Measurements from ENCODE around the gene TBX2.

TBX2 gene

DNA sequence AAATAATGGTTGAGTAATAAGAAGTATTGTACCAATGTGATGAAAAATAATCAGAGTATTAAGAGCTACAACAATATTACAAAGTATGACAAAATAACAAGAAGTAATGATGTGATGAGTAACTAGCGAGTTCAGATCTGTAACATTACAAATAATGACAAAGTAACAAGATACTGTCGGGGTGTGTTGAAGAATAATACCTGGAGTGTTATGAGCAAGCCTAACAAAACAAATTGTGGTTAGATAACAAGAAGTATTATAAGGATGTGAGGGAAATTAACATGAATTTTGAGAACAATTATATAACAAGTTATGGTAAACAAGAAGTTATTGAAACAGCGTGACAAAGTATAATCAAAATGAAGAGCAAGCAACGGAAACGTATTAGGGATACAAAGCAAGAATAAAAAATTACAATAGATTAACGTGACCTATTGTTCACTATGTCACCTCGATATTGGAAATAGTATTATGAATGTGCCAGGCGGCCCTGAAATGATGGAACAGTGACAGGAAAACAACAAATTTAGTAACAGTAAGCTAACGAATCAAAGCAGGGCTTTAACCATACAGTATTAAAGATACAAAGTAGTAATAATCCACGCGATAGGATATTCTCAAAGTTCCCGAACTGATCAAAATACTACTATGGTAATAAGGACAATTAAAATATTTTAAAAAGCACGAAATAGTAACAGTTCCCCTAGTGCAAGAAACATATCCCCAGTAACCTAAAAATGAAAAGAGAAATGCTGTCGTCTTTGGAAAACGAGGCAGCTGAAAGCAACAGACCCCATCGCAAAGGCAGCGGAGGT lies 54.1 kb downstream of the TBX2 start:
- DNase-seq (ENCODE audit: low read depth in 1 of 2, low spot score in 1 of 2): no peak

DNA sequence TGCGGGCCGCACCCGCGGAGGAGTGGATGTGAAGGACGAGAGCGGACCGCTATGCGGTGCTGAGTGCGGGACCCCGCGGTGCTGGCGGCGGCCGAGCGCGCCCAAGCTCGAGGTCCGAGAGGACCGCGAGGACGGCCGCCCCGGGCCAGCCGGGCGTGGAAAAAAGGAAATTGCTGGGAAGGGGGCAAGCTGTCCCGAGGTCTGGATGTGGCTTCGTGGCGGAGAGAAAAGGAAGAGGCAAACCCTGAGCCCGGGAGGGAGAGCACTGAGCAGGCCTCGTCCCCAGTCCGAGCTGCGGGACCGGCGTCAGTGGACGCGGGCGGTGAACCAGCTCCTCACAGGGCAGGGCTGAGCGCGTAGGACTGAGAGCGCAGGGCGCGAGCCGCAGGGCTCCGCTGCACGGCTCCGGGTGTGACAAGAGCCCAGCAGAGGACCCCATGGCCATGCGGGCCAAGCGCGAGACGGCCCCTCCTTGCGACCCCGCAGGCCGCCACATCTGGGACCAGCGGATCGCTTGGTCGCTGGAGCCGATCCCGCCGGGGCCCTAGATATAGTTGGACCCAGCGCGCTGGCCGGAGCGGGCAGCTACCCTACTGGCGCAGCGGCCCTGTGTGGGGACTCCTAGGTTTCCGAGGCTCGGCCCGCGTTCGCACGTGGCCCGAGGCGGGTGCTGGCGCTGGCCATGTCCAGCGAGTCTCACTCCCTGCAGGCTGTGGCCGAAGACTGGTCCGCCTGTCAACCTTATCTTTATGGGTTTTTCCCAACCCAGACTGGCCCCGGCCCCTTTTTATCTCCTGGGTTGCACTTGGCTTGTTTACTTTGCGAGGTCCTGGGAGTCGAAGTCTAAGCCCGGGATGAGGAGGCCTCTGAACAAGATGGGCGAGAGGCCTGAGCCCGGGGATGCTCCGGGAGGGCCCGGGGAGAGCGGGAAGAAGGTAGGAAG lies 55.0 kb downstream of the TBX2 start:
- DNase-seq (ENCODE audit: low read depth in 1 of 2, low spot score in 1 of 2): no peak

DNA sequence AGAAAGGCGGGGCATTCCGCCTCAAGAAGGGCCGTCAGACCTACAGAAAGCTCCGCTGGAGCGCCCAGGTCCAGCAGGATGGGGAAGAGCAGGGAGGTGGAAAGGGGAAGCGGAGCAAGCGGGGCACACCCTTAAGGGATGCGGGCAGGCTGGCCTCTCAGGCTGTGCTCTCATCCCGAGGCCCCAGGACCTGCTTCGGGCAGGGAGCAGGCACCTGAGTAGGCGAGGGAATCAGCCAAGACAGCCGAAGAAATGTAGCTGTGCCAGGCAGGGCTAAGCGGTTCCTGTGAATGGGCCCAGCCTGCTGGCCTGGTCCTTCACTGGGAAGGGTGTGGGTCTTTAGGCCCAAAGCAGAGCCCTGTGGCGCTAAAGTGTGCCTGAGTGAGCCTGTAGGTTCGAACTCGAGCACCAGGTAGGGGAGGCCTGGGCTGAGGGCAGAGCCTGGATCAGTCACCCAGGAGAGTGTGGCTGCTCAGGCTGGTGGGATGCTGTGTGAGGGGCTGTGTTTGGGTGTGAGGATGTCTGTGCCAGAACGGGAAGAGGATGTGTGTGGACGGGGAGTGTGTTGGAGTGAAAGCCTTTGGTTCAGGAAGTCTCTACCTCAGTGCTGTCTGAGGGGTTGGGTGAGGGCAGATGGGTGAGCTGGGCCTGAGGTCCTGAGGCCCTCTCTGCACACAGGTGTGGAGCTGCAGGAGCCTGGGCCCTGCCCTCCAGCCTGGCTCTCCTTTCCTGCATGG lies 55.8 kb downstream of the TBX2 start:
- DNase-seq (ENCODE audit: low read depth in 1 of 2, low spot score in 1 of 2): no peak

DNA sequence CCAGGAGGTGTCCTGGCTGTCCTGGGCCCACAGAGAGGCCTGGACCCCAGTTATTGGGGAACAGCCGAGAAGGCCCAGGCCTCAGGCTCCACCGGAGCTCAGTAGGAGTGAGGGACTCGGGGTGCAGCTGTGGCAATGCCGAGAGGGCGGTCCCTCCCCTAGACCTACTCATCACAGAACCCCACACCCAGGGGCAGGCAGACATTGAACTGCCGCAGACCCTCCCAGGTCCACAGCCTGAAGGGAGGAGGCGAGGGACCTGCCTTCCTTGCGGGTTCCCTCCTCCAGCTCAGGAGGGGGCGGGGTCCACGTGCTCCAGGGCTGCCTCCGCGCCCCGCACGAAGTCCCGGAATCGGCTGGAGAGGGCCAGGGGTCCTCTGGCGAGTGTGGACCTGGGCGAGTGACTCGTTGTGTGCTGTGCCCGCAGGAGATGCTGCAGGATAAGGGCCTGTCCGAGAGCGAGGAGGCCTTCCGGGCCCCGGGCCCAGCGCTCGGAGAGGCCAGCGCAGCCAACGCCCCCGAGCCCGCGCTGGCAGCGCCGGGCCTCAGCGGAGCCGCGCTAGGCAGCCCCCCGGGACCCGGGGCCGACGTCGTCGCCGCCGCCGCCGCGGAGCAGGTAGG lies 56.5 kb downstream of the TBX2 start:
- DNase-seq (ENCODE audit: low read depth in 1 of 2, low spot score in 1 of 2): no peak

DNA sequence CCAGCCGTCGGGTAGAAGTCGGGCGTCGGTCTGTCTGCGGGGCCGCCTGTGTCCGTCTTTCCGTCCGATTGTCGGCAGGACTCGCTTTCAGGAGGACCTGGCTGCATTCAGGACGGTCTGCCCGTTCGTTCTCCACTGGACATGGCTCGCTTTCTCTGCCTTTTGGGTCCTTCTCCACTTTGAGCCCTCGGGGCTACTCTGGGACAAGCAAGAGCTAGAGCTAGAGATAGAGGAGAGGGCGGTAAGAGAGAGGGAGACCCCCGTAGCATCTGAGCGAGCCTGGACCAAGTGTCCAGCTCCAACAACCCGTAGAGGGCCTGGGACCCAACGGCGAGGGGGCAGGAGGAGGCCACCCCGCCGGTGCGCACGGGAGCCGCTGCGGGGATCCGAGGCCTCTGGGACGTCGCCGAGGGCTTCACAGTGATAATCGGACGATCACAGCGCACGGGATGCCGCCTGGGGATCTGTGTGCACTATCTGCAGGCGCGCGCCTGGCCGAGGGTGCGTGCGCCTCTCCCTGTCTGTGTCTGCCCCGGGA lies 57.1 kb downstream of the TBX2 start:
- DNase-seq (ENCODE audit: low read depth in 1 of 2, low spot score in 1 of 2): no peak

DNA sequence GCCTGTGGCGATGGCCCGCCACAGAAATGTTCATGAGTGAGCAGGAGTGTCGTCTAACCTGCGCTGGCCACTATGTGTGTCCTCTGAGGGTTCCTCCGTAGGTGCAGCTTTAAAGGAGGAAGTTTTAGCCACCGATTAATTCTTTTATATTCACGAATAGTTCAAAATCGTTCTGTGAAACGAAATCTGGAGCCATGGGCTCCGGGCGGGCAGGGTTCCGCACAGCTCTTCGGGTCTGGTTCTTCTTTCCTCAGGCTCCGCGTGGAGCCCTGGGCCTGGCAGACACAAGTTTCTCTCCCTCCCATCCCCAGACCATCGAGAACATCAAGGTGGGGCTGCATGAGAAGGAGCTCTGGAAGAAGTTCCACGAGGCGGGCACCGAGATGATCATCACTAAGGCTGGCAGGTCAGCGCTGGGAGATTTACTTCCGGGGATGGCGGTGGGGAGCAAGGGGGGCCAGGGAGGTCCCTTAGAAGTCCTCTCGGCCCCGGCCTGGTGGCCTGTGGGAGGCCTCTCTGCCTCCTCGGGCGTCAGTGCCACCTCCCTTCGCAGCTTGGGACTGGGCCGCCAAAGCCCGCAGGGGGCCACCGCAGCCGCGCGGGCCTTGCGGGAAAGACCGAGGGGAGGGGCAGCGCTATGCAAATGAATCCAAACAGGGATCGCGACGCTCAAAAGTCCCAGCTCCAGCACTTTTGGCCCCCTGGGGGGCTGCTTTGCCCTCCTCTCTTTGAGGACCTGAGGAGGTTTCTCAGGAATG lies 57.8 kb downstream of the TBX2 start:
- DNase-seq (ENCODE audit: low read depth in 1 of 2, low spot score in 1 of 2): no peak

DNA sequence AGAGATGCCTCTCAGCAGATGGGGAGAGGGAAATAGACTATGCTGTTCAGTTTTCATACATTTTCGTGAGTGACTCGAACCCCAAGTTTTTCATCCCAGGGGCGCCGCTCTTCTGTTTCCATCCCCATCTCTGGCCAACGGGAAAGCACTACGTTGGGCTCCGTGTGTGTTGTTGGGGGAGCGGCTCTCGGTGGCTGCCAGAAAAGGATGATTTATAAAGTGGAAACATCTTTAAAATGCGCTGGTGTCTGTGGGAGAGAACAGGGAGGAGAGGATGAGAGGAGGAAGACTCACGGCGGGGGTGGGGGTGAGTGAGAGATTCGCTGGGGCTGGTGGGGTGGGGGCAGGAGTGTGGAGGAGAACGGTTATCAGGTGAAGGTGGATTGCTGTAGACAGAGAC lies 58.4 kb downstream of the TBX2 start:
- DNase-seq (ENCODE audit: low read depth in 1 of 2, low spot score in 1 of 2): no peak

DNA sequence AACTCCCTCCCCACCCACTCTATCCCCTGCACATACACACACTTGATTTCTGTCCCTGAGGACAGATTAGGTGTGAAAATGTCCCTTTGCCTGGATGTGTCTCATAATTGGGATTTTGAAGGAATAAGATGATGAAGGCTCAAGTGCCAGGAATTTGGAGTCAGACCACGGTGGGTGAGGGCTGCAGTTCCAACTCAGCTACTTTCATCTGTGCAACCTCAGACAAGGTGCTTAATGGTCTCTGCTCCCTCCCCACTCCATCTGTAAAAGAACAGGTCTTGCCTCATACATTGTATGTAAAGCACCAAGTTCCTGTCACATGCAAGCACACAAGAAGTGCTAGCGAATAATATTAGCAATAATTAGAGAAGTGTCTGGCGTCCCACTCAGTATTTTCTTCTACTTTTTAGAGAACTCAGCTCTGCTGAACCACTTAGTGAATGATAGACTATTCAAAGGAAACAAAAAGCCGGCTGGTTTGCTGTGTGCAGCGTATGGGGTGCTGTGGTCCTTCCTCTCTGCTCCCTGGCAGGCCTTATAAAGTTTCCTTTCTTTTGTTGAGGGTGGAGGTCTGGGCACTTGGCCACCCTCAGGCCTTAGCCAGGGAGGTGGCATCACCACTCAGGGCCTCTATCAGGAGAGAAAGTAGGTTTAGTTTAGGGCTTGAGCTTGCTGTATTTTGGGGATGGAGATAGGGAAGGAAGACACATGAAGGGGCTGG lies 58.9 kb downstream of the TBX2 start:
- DNase-seq (ENCODE audit: low read depth in 1 of 2, low spot score in 1 of 2): no peak

Measured in activated CD4-positive, alpha-beta T cell treated with anti-CD3 and anti-CD28 coated beads, Interleukin-2, amount 50 U/mL, for 24 hours (primary cell).